Skeletal muscle tissue (tissue), 4 donors: ENCODE measurements around the gene CRLF3. TPM values are rescaled to one million over a fixed set of nuclear protein-coding genes. Genes with fewer than 3 reads are reported as not detected.

Experiments
- H3K27ac ChIP-seq: one replicate; pipeline ENCODE4 v1.7.0; 2013; ENCODE audit warnings: mild to moderate bottlenecking, low read depth, low read length, inconsistent platforms
- H3K27me3 ChIP-seq, 3 donors: one replicate each; pipeline ENCODE4 v1.7.0; 2013; ENCODE audit warnings: low read length in 3 of 3; ENCODE audit not compliant: control insufficient read depth in 3 of 3, insufficient read depth in 3 of 3
- H3K36me3 ChIP-seq, 3 donors: one replicate each; pipeline ENCODE4 v1.7.0; 2013; ENCODE audit warnings: low read length in 3 of 3; ENCODE audit not compliant: control insufficient read depth in 3 of 3, insufficient read depth in 3 of 3
- H3K4me1 ChIP-seq, 3 donors: one replicate each; pipeline ENCODE4 v1.7.0; 2013; ENCODE audit warnings: low read length in 3 of 3, mild to moderate bottlenecking in 3 of 3; ENCODE audit not compliant: control insufficient read depth in 3 of 3, insufficient read depth in 3 of 3
- H3K4me3 ChIP-seq, 3 donors: one replicate each; pipeline ENCODE4 v1.7.0; 2013; ENCODE audit warnings: low read length in 3 of 3
- H3K9ac ChIP-seq, 3 donors: one replicate each; pipeline ENCODE4 v1.7.0; 2013; ENCODE audit warnings: low read length in 3 of 3, mild to moderate bottlenecking in 3 of 3, moderate library complexity in 2 of 3, low read depth in 1 of 3
- H3K9me3 ChIP-seq, 3 donors: one replicate each; pipeline ENCODE4 v1.7.0; 2013; ENCODE audit warnings: low read length in 3 of 3; ENCODE audit not compliant: control insufficient read depth in 3 of 3
- total RNA-seq: library from RNA; depleted of rRNA; stranded (reverse); fragments of >200 nt; gene quantifications from one replicate; pipeline ENCODE4 v1.2.3, GENCODE V29; 2014
- donor health status: Osteomylitis.

CRLF3 gene, protein sequence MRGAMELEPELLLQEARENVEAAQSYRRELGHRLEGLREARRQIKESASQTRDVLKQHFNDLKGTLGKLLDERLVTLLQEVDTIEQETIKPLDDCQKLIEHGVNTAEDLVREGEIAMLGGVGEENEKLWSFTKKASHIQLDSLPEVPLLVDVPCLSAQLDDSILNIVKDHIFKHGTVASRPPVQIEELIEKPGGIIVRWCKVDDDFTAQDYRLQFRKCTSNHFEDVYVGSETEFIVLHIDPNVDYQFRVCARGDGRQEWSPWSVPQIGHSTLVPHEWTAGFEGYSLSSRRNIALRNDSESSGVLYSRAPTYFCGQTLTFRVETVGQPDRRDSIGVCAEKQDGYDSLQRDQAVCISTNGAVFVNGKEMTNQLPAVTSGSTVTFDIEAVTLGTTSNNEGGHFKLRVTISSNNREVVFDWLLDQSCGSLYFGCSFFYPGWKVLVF
- 7.8 TPM for total RNA-seq

DNA sequence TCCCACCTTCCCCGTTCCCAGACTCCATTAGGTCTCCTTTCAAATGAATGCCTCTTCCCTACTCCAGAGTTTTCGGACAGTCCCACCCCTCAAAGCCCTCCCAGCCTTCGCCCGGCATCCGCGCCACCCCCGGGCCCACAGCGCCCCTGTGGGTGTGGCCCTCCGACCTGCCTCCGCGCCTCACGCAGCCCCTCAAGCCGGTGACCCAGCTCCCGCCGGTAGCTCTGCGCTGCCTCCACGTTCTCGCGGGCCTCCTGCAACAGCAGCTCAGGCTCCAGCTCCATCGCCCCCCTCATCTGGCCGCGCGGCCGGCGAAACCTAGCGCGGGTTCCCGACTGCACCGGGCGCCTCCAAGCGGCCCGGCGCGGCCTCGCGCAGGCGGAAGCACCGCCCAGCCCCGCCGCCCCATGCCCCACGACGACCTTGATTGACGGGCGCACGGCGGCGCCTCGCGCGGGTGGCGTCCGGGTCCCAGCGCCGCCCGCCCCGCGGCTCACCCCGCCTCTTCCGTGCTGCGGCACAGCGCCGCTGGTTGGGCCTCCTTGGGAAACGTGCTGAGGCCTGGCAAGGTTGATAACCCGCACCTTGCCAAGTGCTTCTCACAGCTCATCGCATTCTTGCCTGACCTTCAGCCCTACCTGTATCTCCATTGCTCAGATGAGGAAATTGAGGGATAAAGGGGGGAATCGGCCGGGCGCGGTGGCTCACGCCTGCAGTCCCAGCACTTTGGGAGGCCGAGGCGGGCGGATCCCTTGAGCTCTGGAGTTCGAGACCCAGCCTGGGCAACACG lies at the start of gene CRLF3:
CRLF3 (minus strand) TSS at position 337 of the 790 bp plus-strand sequence; CDS start at position 296, 41 bp downstream.
- H3K27ac ChIP-seq, result peak within 1 kb of the TSS; percentile 51
- H3K36me3 ChIP-seq, result no peaks in the 10 kb centered on the region
- H3K9ac ChIP-seq, result peak within 1 kb of the TSS; percentile 81 to 89 (median 81)
- peaks cover 4 to 9% (median 6%) of the 10 kb centered on the region in 3 donors for H3K4me1 ChIP-seq
- peak within 1 kb of the TSS; percentile 73 to 94 (median 90) for H3K4me3 ChIP-seq
- no peaks in the 10 kb centered on the region for H3K9me3 ChIP-seq
- no peaks in the 10 kb centered on the region for H3K27me3 ChIP-seq

DNA sequence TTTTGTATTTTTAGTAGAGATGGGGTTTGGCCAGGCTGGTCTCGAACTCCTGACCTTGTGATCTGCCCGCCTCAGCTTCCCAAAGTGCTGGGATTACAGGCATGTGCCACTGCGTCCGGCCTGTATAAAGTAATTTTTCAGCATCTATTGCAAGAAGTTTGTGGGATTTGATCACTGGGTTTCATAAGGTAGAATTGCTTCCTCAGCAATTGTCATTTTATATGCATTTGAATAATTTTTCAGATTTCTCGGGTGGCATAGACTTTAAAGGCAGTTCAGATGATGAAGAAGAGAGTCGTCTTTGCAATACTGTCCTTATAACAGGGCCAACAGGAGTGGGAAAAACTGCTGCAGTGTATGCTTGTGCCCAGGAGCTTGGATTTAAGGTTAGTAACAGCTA lies 44.5 kb upstream of the CRLF3 start:
- Histone ChIP-seq H3K27ac (no peak overlapping the region), H3K4me1 (no peaks in the 10 kb centered on the region), H3K4me3 (no peak overlapping the region), H3K9me3 (no peaks in the 10 kb centered on the region), H3K27me3 (no peaks in the 10 kb centered on the region), H3K36me3 (no peaks in the 10 kb centered on the region), H3K9ac (no peak overlapping the region)

DNA sequence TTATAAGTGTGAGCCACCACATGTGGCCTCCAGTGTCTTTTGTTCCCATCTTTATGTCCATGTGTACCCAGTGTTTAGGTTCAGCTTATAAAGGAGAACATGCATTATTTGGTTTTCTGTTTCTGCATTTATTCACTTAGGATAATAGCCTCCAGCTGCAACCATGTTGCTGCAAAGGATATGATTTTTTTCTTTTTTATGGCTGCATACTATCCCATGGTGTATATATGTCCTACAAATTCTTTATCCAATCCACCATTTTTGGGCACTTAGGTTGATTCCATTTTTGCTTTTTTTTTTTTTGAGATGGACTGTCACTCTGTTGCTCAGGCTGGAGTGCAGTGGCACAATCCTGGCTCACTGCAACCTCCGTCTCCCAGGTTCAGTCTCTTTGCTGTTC lies 40.1 kb upstream of the CRLF3 start:
- H3K9ac ChIP-seq, result no peak overlapping the region
- H3K4me1 ChIP-seq, result no peaks in the 10 kb centered on the region
- H3K4me3 ChIP-seq, result no peak overlapping the region
- no peak overlapping the region for H3K27ac ChIP-seq
- H3K27me3 ChIP-seq, result no peaks in the 10 kb centered on the region
- H3K36me3 ChIP-seq, result no peaks in the 10 kb centered on the region
- no peaks in the 10 kb centered on the region for H3K9me3 ChIP-seq

DNA sequence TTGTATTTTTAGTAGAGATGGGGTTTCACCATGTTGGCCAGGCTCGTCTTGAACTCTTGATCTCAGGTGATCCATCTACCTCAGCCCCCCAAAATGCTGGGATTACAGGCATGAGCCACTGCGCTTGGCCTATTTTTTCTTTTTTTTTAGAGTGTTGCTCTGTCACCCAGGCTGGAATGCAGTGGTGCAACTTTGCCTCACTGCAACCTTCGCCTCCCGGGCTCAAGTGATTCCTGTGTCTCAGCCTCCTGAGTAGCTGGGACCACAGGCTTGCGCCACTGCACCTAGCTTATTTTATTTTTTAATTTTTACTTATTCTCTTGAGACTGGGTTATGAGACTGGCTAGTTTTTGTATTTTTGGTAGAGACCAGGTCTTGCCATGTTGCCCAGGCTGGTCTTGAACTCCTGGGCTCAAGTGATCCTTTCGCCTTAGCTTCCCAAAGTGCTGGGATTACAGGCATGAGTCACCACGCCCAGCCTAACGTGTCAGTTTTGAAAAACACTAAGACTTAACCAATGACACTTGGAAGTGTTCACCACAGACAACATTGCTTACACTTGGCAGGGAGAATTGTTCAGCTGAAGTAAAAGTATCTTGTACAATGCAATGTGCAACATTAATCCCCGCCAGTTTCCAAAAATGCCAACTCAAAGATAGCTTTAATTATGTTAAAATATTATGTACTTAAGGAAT lies 34.2 kb upstream of the CRLF3 start:
- H3K27ac ChIP-seq, result no peak overlapping the region
- no peak overlapping the region for H3K9ac ChIP-seq
- H3K9me3 ChIP-seq, result no peaks in the 10 kb centered on the region
- no peak overlapping the region for H3K4me3 ChIP-seq
- no peaks in the 10 kb centered on the region for H3K36me3 ChIP-seq
- no peaks in the 10 kb centered on the region for H3K27me3 ChIP-seq
- no peaks in the 10 kb centered on the region for H3K4me1 ChIP-seq

DNA sequence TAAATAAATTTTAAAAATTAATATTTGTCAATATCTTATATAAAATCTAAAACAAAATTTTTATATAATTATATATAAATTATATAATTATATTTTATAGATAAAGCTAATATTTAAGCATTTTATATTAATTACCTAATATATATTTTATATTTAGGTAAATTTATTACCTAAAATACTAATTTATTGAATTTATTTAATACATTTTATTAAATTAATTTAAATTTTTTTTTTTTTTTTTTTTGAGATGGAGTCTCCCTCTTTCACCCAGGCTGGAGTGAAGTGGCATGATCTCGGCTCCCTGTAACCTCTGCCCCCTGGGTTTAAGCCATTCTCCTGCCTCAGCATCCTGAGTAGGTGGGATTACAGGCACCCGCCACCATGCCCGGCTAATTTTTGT lies 29.7 kb upstream of the CRLF3 start:
- peaks cover 0 to under 1% (median 0%) of the 10 kb centered on the region in 3 donors for H3K36me3 ChIP-seq
- no peaks in the 10 kb centered on the region for H3K4me1 ChIP-seq

DNA sequence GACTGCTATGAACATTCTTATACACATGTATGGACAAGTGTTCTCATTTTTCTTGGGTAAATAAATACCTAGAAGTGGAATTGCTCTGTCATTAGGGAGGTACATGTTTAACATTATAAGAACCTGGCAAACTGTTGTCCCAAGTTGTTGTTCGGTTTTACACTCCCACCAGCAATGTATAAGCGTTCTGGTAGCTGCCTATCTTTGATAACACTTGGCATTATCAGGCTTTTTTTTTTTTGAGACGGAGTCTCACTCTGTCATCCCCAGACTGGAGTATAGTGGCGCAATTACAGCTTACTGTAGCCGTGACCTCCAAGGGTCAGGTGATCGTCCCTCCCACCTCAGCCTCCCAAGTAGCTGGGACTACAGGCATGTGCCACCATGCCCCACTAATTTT lies 23.5 kb upstream of the CRLF3 start:
- peaks cover 0 to 2% (median 0%) of the 10 kb centered on the region in 3 donors for H3K36me3 ChIP-seq
- no peak overlapping the region for H3K27ac ChIP-seq
- H3K9ac ChIP-seq, result no peak overlapping the region
- H3K4me1 ChIP-seq, result no peaks in the 10 kb centered on the region
- no peaks in the 10 kb centered on the region for H3K9me3 ChIP-seq
- no peaks in the 10 kb centered on the region for H3K27me3 ChIP-seq
- H3K4me3 ChIP-seq, result no peak overlapping the region

More for the DNA sequence above, 29.7 kb upstream of the CRLF3 start:
- no peaks in the 10 kb centered on the region for H3K27me3 ChIP-seq
- no peak overlapping the region for H3K27ac ChIP-seq
- no peak overlapping the region for H3K9ac ChIP-seq
- H3K4me3 ChIP-seq, result no peak overlapping the region
- no peaks in the 10 kb centered on the region for H3K9me3 ChIP-seq

DNA sequence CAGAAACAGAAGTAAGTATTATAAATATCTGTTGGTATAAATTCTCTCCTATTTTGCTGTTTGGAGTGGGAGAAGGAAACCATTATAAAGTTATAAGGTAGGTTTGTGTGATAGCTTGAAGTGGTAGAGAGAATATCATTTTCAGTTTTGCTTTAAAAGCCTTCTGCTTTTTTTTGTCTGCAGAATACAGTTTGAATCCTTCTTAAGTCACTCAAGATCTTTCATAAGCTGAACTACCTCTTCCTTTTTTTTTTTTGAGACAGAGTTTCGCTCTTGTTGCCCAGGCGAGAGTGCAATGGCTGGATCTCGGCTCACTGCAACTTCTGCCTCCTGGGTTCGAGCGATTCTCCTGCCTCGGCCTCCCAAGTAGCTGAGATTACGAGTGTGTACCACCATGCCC lies 16.3 kb upstream of the CRLF3 start:
- Histone ChIP-seq H3K27ac (no peak overlapping the region), H3K9me3 (no peaks in the 10 kb centered on the region), H3K4me1 (no peaks in the 10 kb centered on the region), H3K9ac (no peak overlapping the region), H3K27me3 (no peaks in the 10 kb centered on the region), H3K36me3 (peaks cover 0 to 9% (median 0%) of the 10 kb centered on the region in 3 donors), H3K4me3 (no peak overlapping the region)

DNA sequence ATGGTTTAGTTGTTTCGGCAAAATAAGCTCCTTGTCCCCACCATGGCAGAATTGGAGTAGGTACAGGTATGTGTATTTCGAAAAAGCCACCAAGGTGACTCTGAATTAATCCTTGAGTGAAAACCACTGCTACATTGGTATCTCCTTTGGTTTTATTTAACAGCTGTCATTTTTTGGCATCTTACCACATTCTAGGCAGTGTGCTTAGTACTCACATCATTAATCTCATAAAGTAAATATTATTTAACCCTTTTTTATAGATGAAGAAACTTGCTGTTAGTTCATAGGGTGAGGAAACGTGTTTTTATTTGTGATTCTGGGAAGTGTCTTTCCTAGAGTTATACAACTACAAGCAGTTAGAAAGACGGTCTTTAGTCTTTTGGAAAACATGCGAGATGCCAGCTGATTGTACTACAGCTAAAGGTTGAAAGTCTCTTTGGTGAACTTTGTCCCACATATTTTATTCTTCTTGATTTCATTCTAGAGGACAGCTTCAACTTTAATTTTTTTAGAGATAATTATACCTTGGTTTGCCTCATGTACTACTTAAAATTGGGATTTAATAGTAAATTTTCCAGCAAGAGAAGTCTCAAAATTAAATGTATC lies 13.8 kb upstream of the CRLF3 start:
- H3K4me3 ChIP-seq, result no peak overlapping the region
- H3K9ac ChIP-seq, result no peak overlapping the region
- H3K9me3 ChIP-seq, result no peaks in the 10 kb centered on the region
- H3K4me1 ChIP-seq, result no peaks in the 10 kb centered on the region
- no peak overlapping the region for H3K27ac ChIP-seq
- peaks cover 0 to 9% (median 0%) of the 10 kb centered on the region in 3 donors for H3K36me3 ChIP-seq
- no peaks in the 10 kb centered on the region for H3K27me3 ChIP-seq

DNA sequence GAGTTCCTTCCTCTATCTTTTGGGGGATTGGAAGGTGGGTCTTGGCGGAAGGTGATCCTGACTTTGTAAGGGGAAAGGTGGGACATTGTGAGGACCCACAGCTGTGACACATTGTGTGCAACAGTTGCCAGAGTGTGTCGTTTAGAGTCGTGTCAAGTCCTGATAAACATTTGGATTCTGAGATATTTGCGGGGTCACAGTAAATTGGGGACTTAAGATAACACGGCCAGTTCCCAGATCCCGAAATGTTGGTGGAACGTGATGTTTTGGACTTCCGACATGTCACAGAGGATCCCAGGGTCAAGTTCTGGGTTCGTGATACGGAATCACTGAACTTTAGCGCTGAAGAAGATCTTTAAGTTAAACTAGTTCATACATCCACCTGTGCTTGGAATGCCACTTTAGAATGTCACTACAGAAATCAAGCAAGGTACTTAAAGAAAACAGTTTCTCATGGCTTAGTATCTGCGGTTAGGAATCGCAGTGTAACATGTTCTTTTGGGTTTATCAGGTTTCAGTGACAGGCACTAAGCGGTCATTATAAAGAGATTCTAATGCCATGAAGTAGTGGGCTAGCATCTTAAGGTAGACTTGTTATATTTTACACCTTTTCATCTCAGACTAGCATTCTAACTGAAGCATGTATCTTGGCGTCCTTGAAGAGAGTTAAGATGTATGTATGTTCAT lies 8.1 kb upstream of the CRLF3 start:
- no peaks in the 10 kb centered on the region for H3K27me3 ChIP-seq
- peak overlapping the region; percentile 83 to 91 (median 91) for H3K9ac ChIP-seq
- peak overlapping the region; percentile 90 to 97 (median 94) for H3K4me3 ChIP-seq
- no peak overlapping the region for H3K27ac ChIP-seq
- no peaks in the 10 kb centered on the region for H3K9me3 ChIP-seq
- peaks cover 0 to 4% (median 0%) of the 10 kb centered on the region in 3 donors for H3K36me3 ChIP-seq
- H3K4me1 ChIP-seq, result peaks cover 10 to 19% (median 12%) of the 10 kb centered on the region in 3 donors
